PC-9 (cell line): ENCODE data around the gene CAP2. TPM values are rescaled to one million over a fixed set of nuclear protein-coding genes. Genes with fewer than 3 reads are reported as not detected.

Experiments
- BruUV-seq: library from RNA; stranded (reverse); fragments of 400-500 nt; replicated peaks from 2 replicates; lab custom pipeline; 2021; lab: Mats Ljungman, UMichigan
- CTCF ChIA-PET: fragments of 300-600 bp; sonication (Branson Sonifier 250); formaldehyde crosslinking; loops from one replicate; lab custom pipeline; 2022; ENCODE audit warnings: antibody characterized with exemption; lab: Charles Lee
- POLR2A ChIA-PET: fragments of 300-600 bp; sonication (Branson Sonifier 250); formaldehyde crosslinking; loops from one replicate; lab custom pipeline; 2022; ENCODE audit warnings: antibody characterized with exemption; ENCODE audit not compliant: unreplicated experiment; lab: Charles Lee
- DNase-seq, 2 experiments: peaks; one replicate each; pipeline versions ENCODE4 v3.0.0 to v3.0.0-alpha.2; 2015 to 2022; ENCODE audit warnings: mixed read lengths in 1 of 2
- H2AFZ ChIP-seq: fragments of 200-600 bp; sonication (generic); 2 replicates; pipeline ENCODE4 v1.8.1; 2017; ENCODE audit warnings: antibody characterized with exemption
- H3F3A ChIP-seq: fragments of 200-600 bp; sonication (generic); 2 replicates; pipeline ENCODE4 v1.8.1; 2017; ENCODE audit warnings: antibody characterized with exemption, mild to moderate bottlenecking, low read depth; ENCODE audit not compliant: insufficient read depth
- H3K27ac ChIP-seq: fragments of 200-600 bp; sonication (generic); 2 replicates; pipeline ENCODE4 v1.6.1; 2016; ENCODE audit warnings: mixed run types
- H3K27me3 ChIP-seq: fragments of 200-600 bp; sonication (generic); 2 replicates; pipeline ENCODE4 v1.6.1; 2016; ENCODE audit warnings: low read depth, mixed run types; ENCODE audit not compliant: insufficient read depth
- H3K36me3 ChIP-seq: fragments of 200-600 bp; sonication (generic); 2 replicates; pipeline ENCODE4 v1.6.1; 2016; ENCODE audit warnings: low read depth, mixed run types
- H3K4me1 ChIP-seq: fragments of 200-600 bp; sonication (generic); replicated peaks from 2 replicates; pipeline ENCODE4 v1.6.1; 2016; ENCODE audit warnings: mixed run types; ENCODE audit not compliant: insufficient read depth
- H3K4me2 ChIP-seq: fragments of 200-600 bp; sonication (generic); 2 replicates; pipeline ENCODE4 v1.6.1; 2017; ENCODE audit warnings: mixed run types
- H3K4me3 ChIP-seq: fragments of 200-600 bp; sonication (generic); 2 replicates; pipeline ENCODE4 v1.6.1; 2016; ENCODE audit warnings: mixed run types
- H3K79me2 ChIP-seq: fragments of 200-600 bp; sonication (generic); 2 replicates; pipeline ENCODE4 v1.6.1; 2017; ENCODE audit warnings: low read depth, mixed run types
- H3K9me2 ChIP-seq: fragments of 200-600 bp; sonication (generic); 2 replicates; pipeline ENCODE4 v1.8.1; 2017; ENCODE audit warnings: mild to moderate bottlenecking; ENCODE audit not compliant: insufficient read depth
- H3K9me3 ChIP-seq: fragments of 200-600 bp; sonication (generic); 2 replicates; pipeline ENCODE4 v1.8.1; 2016; ENCODE audit warnings: low read depth; ENCODE audit not compliant: insufficient read depth
- H4K20me1 ChIP-seq: fragments of 200-600 bp; sonication (generic); 2 replicates; pipeline ENCODE4 v1.8.1; 2017; ENCODE audit not compliant: insufficient read depth
- CTCF ChIP-seq: fragments of 200-600 bp; sonication (generic); conservative IDR thresholded peaks from 2 replicates; pipeline ENCODE4 v1.6.1; 2017; ENCODE audit warnings: mixed run types, antibody characterized with exemption, mild to moderate bottlenecking, moderate library complexity
- EZH2 ChIP-seq: fragments of 200-600 bp; sonication (generic); IDR thresholded peaks from 2 replicates; pipeline ENCODE4 v1.8.0; 2017; ENCODE audit warnings: antibody characterized with exemption, low read depth
- intact Hi-C: fragments of 100-400 bp; cut with micrococcal nuclease; formaldehyde crosslinking; loops from one replicate; pipeline ENCODE4 v1.10.0; 2022; ENCODE audit not compliant: unreplicated experiment
- total RNA-seq: library from RNA; stranded (reverse); gene quantifications from 2 replicates; pipeline ENCODE4 v1.2.3, GENCODE V29; 2021

Gene CAP2
- total RNA-seq, 1 experiment from 2014 or later, result 12.0 TPM

DNA sequence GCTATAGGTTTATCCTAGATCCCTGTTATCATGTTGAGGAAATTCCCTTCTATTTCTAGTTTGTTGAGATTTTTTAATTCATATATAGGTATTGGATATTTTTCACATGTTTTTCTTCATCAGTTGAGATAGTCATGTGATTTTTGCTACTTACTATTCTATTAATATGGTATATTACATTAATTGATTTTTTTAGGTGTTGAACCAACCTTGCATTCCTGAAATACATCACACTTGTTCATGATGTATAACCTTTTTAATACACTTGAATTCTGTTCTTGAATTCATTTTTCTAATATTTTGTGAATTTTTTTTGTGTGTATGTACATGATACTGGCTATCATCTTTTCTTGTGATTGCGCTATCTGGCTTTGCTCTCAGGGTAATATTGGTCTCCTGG, 25.5 kb upstream of the CAP2 start:
- H3K9me3 ChIP-seq, result peaks cover 10% of the 10 kb centered on the region
- ChIA-PET CTCF (no interaction called here), POLR2A (no interaction called here)
- H3K4me2 ChIP-seq, result no peak overlapping the region
- no peaks in the 10 kb centered on the region for H3F3A ChIP-seq
- intact Hi-C loops, result no loop called here
- no TSS peak for BruUV-seq
- H3K9me2 ChIP-seq, result no peaks in the 10 kb centered on the region
- no peaks in the 10 kb centered on the region for H3K36me3 ChIP-seq
- no peaks in the 10 kb centered on the region for H3K27me3 ChIP-seq
- no peak for DNase-seq
- H3K27ac ChIP-seq, result no peak overlapping the region
- no peak overlapping the region for H3K4me3 ChIP-seq
- H3K4me1 ChIP-seq, result no peaks in the 10 kb centered on the region
- no peak for TF ChIP-seq EZH2
- TF ChIP-seq CTCF, result no peak
- H2AFZ ChIP-seq, result no peak overlapping the region
- no peaks in the 10 kb centered on the region for H4K20me1 ChIP-seq
- no peaks in the 10 kb centered on the region for H3K79me2 ChIP-seq

- no peak for TF ChIP-seq EZH2
- no peak for TF ChIP-seq CTCF
- H3K4me1 ChIP-seq, result peaks cover 9% of the 10 kb centered on the region
- H2AFZ ChIP-seq, result no peak overlapping the region
- no peaks in the 10 kb centered on the region for H3F3A ChIP-seq
- ChIA-PET CTCF (no interaction called here), POLR2A (no interaction called here)
- no peaks in the 10 kb centered on the region for H4K20me1 ChIP-seq
- no peak overlapping the region for H3K27ac ChIP-seq
- H3K4me3 ChIP-seq, result no peak overlapping the region
- no peaks in the 10 kb centered on the region for H3K27me3 ChIP-seq
- no peaks in the 10 kb centered on the region for H3K79me2 ChIP-seq
- BruUV-seq, result no TSS peak
- DNase-seq, result no peak
- no peaks in the 10 kb centered on the region for H3K9me3 ChIP-seq
- intact Hi-C loops, result no loop called here
- no peaks in the 10 kb centered on the region for H3K9me2 ChIP-seq
- H3K36me3 ChIP-seq, result no peaks in the 10 kb centered on the region
- H3K4me2 ChIP-seq, result no peak overlapping the region
Observed at GRCh38 chr6:17381424-17382147, 11.8 kb upstream of the CAP2 start.

DNA sequence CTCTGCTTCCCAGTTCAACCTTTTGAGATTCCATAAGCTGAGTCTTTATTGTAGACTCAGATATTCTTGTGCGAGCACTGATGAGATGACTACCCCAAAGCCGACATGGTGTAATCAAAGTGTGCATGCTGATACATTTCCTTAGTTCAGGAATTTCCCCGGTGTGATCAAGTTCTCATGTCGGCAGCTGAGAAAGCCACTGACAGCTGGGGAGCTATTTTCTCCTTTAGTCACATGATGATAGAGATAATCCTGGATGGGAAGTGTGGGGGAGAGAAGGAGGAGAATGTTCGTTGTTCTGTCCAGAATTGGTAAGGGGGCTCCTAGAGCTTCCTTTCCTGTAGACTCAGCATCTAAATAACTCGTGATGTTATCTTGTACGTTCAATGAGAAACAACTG, 7.7 kb upstream of the CAP2 start:
- no peaks in the 10 kb centered on the region for H3K27me3 ChIP-seq
- peak overlapping the region; percentile 52; the same call in 1 of the 2 replicates for H2AFZ ChIP-seq
- ChIA-PET POLR2A (no interaction called here), CTCF (no interaction called here)
- H3K79me2 ChIP-seq, result no peaks in the 10 kb centered on the region
- no TSS peak for BruUV-seq
- TF ChIP-seq EZH2 (no peak), CTCF (no peak)
- H3K27ac ChIP-seq, result no peak overlapping the region
- H3K9me3 ChIP-seq, result no peaks in the 10 kb centered on the region
- H4K20me1 ChIP-seq, result no peaks in the 10 kb centered on the region
- no peak for DNase-seq
- H3K36me3 ChIP-seq, result no peaks in the 10 kb centered on the region
- no peaks in the 10 kb centered on the region for H3F3A ChIP-seq
- peaks cover 21% of the 10 kb centered on the region for H3K4me1 ChIP-seq
- no peak overlapping the region for H3K4me3 ChIP-seq
- intact Hi-C loops, result no loop called here
- peak overlapping the region; percentile 55 for H3K4me2 ChIP-seq
- H3K9me2 ChIP-seq, result no peaks in the 10 kb centered on the region
